SJCRH30 (cell line): ENCODE data around the gene UVRAG. TPM values are rescaled to one million over a fixed set of nuclear protein-coding genes. Genes with fewer than 3 reads are reported as not detected.
"Not testable (repeated sequence)": the region's sequence is repeated elsewhere in the genome, so short reads cannot be mapped to it uniquely, and the experiment has no call there.

Source experiments
- DNase-seq, 2 experiments: peaks; one replicate each; pipeline ENCODE4 v3.0.0-alpha.2; 2015 to 2020
- H3K27ac ChIP-seq: fragments of 250-450 bp; sonication (Bioruptor Pico); 2 replicates; pipeline ENCODE4 v1.5.1; 2020; ENCODE audit warnings: mild to moderate bottlenecking, moderate library complexity
- H3K27me3 ChIP-seq: fragments of 250-450 bp; sonication (Bioruptor Pico); 2 replicates; pipeline ENCODE4 v1.5.1; 2020; ENCODE audit warnings: mild to moderate bottlenecking, moderate library complexity
- H3K36me3 ChIP-seq: fragments of 250-450 bp; sonication (Bioruptor Pico); 2 replicates; pipeline ENCODE4 v1.5.1; 2020; ENCODE audit warnings: mild to moderate bottlenecking, moderate library complexity
- H3K4me1 ChIP-seq: fragments of 250-450 bp; sonication (Bioruptor Pico); 2 replicates; pipeline ENCODE4 v1.5.1; 2020; ENCODE audit warnings: mild to moderate bottlenecking, moderate library complexity
- H3K4me3 ChIP-seq: fragments of 250-450 bp; sonication (Bioruptor Pico); 2 replicates; pipeline ENCODE4 v1.5.1; 2020; ENCODE audit warnings: mild to moderate bottlenecking, moderate library complexity
- H3K9me3 ChIP-seq: fragments of 250-450 bp; sonication (Bioruptor Pico); replicated peaks from 2 replicates; pipeline ENCODE4 v1.5.1; 2020; ENCODE audit warnings: mild to moderate bottlenecking, moderate library complexity
- total RNA-seq: library from RNA; depleted of rRNA; stranded (reverse); fragments of >200 nt; shearing (Covaris generic); gene quantifications from 2 replicates; pipeline ENCODE4 v1.2.3, GENCODE V29; 2014

UVRAG gene
- total RNA-seq, 1 experiment from 2014 or later = 15.0 TPM

GRCh38 chr11:75827562-75827961, 12.6 kb downstream of the UVRAG start:
- H3K4me3 ChIP-seq = no peak overlapping the region
- no peaks in the 10 kb centered on the region for H3K36me3 ChIP-seq
- no peaks in the 10 kb centered on the region for H3K4me1 ChIP-seq
- DNase-seq = no peak
- no peaks in the 10 kb centered on the region for H3K27me3 ChIP-seq
- H3K9me3 ChIP-seq = no peaks in the 10 kb centered on the region
- no peak overlapping the region for H3K27ac ChIP-seq

DNA sequence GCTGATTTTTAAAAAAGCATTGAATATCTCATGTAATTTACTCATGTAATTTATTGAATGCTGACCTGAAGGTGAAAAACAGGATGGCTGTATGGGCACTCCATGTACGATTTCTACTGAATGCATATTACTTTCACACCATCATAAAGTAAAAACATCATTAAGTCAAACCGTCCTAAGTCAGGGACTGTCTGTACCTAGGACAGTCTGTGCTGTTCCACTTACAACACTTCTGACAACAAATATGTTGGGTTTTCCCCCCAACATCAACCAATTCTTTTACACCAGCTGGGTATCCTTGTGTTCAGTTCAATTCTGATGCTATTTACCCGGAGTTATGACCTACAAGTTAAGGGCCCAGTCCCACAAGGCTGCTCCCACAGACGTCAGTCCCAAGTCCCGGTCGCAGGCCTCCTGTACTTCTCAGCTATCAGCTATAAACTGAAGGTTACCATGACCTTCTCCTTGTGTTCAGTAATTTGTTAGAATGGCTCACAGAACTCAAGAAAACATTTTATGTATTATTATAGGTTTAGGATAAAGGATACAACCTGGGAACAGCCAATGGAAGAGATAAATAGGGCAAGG, 17.0 kb downstream of the UVRAG start:
- H3K27me3 ChIP-seq = no peaks in the 10 kb centered on the region
- H3K9me3 ChIP-seq = no peaks in the 10 kb centered on the region
- H3K4me3 ChIP-seq = no peak overlapping the region
- no peak overlapping the region for H3K27ac ChIP-seq
- H3K36me3 ChIP-seq = no peaks in the 10 kb centered on the region
- H3K4me1 ChIP-seq = no peaks in the 10 kb centered on the region
- DNase-seq = no peak

- no peak overlapping the region for H3K4me3 ChIP-seq
- H3K36me3 ChIP-seq = no peaks in the 10 kb centered on the region
- DNase-seq = no peak
- no peaks in the 10 kb centered on the region for H3K4me1 ChIP-seq
- H3K27me3 ChIP-seq = no peaks in the 10 kb centered on the region
- H3K9me3 ChIP-seq = no peaks in the 10 kb centered on the region
- no peak overlapping the region for H3K27ac ChIP-seq
These were observed 19.7 kb downstream of the UVRAG start for GRCh38 chr11:75834728-75835127.

GRCh38 chr11:75836417-75836816, 21.4 kb downstream of the UVRAG start:
- Histone ChIP-seq H3K4me1 (peaks cover 6% of the 10 kb centered on the region), H3K36me3 (no peaks in the 10 kb centered on the region), H3K27me3 (no peaks in the 10 kb centered on the region), H3K27ac (no peak overlapping the region), H3K4me3 (no peak overlapping the region), H3K9me3 (no peaks in the 10 kb centered on the region)
- DNase-seq = no peak

DNA sequence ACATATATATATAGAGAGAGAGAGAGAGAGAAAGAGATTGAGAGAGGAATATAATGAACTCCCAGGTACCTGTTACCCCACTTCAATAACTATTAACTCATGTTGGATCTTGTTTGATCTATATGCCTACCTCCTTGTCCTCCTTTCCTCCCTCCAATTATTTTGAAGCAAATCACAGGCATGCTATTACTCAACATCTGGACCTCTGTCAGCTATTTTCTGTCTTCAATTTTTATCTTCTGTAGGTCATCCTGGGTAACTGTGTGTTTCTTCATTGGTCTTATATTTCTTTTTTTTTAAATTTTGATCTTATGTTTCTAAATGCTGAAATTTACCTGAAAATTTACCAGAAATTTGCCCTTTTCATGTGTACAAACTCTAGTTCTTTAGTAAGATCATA, 24.8 kb downstream of the UVRAG start:
- DNase-seq = no peak
- Histone ChIP-seq H3K4me3 (no peak overlapping the region), H3K27me3 (no peaks in the 10 kb centered on the region), H3K27ac (no peak overlapping the region), H3K9me3 (no peaks in the 10 kb centered on the region), H3K4me1 (peaks cover 6% of the 10 kb centered on the region), H3K36me3 (no peaks in the 10 kb centered on the region)

DNA sequence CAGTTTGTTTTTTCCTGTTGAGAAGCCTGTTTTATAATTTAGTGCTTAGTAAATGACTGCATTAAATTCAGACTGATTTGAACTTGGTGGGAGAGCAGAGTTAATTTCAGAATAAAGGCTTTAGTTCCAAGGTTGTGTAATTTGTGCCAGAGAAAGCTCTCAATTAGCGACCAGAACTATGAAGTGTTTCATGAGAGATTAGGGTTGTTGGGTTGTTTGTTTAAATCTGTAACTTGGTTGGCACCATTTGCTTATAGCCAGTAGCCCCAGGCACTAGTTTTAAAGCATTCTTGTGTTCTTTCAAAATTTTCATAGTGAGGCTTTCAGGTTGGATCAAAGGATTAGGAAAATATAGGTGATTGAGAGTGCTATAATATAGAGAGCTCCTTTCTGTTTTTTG, 25.5 kb downstream of the UVRAG start:
- Histone ChIP-seq H3K4me3 (no peak overlapping the region), H3K9me3 (no peaks in the 10 kb centered on the region), H3K36me3 (no peaks in the 10 kb centered on the region), H3K4me1 (peaks cover 6% of the 10 kb centered on the region), H3K27ac (no peak overlapping the region), H3K27me3 (no peaks in the 10 kb centered on the region)
- no peak for DNase-seq

DNA sequence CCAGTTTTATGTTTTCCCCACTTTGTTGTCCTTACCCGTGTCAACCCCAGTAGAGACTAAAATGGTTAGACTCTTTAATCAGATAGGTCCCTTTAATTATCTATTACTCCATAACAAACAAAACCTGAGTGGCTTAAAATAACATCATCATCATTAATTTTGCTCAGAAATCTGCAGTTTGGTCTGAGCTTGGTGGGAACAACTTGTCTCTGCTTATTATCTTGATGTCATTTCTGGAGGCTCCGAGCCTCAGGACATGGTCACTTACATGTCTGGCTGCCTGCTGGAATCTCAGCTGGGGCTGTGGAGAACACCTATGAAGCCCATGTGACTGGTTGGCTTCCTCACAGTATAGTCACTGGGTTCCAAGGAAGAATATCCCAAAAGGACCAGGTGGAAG, 26.7 kb downstream of the UVRAG start:
- H3K36me3 ChIP-seq = no peaks in the 10 kb centered on the region
- H3K4me1 ChIP-seq = peaks cover 6% of the 10 kb centered on the region
- no peaks in the 10 kb centered on the region for H3K27me3 ChIP-seq
- H3K4me3 ChIP-seq = no peak overlapping the region
- DNase-seq = no peak
- no peak overlapping the region for H3K27ac ChIP-seq
- H3K9me3 ChIP-seq = no peaks in the 10 kb centered on the region

DNA sequence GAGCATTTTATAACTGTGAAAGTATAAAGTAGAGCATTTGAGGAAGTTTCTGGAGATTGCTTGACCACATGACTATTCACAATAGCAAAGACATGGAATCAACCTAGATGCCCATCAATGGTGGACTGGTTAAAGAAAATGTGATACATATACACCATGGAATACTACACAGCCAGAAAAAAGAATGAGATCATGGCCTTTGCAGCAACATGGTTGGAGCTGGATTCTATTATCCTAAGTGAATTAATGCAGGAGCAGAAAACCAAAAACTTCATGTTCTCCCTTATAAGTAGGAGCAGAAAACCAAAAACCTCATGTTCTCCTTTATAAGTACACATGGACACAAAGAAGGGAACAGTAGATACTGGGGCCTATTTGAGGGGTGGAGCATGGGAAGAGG, 30.3 kb downstream of the UVRAG start:
- no peaks in the 10 kb centered on the region for H3K9me3 ChIP-seq
- no peak for DNase-seq
- no peaks in the 10 kb centered on the region for H3K36me3 ChIP-seq
- H3K4me1 ChIP-seq = peaks cover 6% of the 10 kb centered on the region
- H3K27me3 ChIP-seq = no peaks in the 10 kb centered on the region
- no peak overlapping the region for H3K4me3 ChIP-seq
- no peak overlapping the region for H3K27ac ChIP-seq

- Histone ChIP-seq H3K27me3 (no peaks in the 10 kb centered on the region), H3K4me1 (peaks cover 3% of the 10 kb centered on the region; the same call in 1 of the 2 replicates), H3K36me3 (no peaks in the 10 kb centered on the region), H3K4me3 (no peak overlapping the region), H3K9me3 (no peaks in the 10 kb centered on the region), H3K27ac (no peak overlapping the region)
- DNase-seq = no peak
These were observed 34.9 kb downstream of the UVRAG start for GRCh38 chr11:75849894-75850293.

DNA sequence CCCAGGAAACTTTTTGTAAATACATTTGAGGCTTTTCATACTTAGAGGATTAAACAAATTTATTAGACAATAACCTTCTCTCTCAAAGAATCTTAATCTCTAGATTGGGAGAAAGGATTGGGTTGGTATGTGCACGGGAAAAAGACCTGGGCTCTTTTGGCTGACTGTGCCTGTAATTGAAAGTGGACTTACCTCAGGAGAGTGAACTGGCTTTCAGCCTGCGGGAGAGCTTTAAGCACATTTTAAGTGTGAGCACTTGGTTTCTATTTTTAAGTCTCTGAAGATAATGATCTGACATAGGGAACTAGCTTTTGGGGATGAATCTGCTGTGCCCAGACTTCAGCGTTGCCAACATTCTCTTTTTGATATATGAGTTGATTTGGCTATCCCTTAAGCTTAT, 35.8 kb downstream of the UVRAG start:
- Histone ChIP-seq H3K27ac (no peak overlapping the region), H3K36me3 (no peaks in the 10 kb centered on the region), H3K4me3 (no peak overlapping the region), H3K9me3 (no peaks in the 10 kb centered on the region), H3K4me1 (peaks cover 3% of the 10 kb centered on the region; the same call in 1 of the 2 replicates), H3K27me3 (no peaks in the 10 kb centered on the region)
- DNase-seq = no peak

DNA sequence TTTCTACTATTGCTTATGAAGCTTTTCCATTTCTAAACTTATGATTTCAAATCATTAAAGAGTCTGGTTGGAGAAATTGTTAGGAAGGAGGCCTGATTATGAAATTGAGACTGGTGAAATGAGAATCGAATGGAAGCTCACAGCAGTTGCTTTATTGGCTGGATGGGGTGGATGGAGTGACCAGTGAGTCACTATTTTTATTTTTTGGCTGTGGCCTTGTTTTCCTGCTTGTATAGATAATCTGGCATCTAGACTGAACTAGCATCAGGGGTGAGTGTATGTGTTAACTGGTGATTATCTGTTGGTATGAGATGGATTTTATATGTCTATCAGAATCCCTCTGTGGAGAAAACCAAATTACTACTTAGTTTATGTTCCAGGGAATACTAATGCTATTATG, 36.2 kb downstream of the UVRAG start:
- Histone ChIP-seq H3K4me3 (no peak overlapping the region), H3K36me3 (no peaks in the 10 kb centered on the region), H3K27ac (no peak overlapping the region), H3K4me1 (peaks cover 3% of the 10 kb centered on the region; the same call in 1 of the 2 replicates), H3K9me3 (no peaks in the 10 kb centered on the region), H3K27me3 (no peaks in the 10 kb centered on the region)
- DNase-seq = no peak

- no peak for DNase-seq
- H3K27ac ChIP-seq = no peak overlapping the region
- H3K4me1 ChIP-seq = peaks cover 3% of the 10 kb centered on the region; the same call in 1 of the 2 replicates
- no peaks in the 10 kb centered on the region for H3K36me3 ChIP-seq
- H3K4me3 ChIP-seq = no peak overlapping the region
- no peaks in the 10 kb centered on the region for H3K27me3 ChIP-seq
- no peaks in the 10 kb centered on the region for H3K9me3 ChIP-seq
These were observed 37.5 kb downstream of the UVRAG start for GRCh38 chr11:75852406-75853017.

DNA sequence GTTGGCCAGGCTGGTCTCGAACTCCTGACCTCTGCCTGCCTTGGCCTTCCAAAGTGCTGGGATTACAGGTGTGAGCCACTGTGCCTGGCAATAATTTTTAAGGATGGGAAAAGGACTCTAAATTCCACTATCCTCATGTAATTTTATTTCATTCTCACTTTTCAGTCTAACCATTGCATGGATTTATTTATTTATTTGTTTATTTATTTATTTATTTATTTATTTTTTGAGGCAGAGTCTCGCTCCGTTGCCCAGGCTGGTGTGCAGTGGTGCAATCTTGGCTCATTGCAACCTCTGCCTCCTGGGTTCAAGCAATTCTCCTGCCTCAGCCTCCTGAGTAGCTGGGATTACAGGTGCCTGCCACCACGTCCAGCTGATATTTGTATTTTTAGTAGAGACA, 38.6 kb downstream of the UVRAG start:
- H3K36me3 ChIP-seq, H3K9me3 ChIP-seq, H3K27me3 ChIP-seq, H3K27ac ChIP-seq, H3K4me1 ChIP-seq, DNase-seq, H3K4me3 ChIP-seq: not testable (repeated sequence)

DNA sequence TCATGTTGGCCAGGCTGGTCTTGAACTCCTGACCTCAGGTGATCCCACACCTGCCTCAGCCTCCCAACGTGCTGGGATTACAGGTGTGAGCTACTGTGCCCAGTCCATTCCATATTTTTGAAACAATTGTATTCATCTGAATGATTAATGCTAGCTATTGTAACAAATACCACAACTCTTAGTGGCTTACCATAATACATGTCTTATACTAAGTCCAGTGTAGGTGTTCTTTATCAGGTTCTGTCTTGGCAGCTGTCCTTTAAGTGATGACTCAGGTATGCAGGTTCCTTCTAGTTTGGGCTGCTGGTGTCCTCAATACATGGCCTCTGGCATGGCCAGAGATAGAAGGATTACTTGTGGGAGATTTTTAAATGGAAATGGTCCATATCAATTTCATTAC, 39.0 kb downstream of the UVRAG start:
- DNase-seq = no peak
- H3K4me1 ChIP-seq = peaks cover 3% of the 10 kb centered on the region; the same call in 1 of the 2 replicates
- H3K4me3 ChIP-seq = no peak overlapping the region
- H3K27ac ChIP-seq = no peak overlapping the region
- H3K27me3 ChIP-seq = no peaks in the 10 kb centered on the region
- H3K9me3 ChIP-seq = no peaks in the 10 kb centered on the region
- H3K36me3 ChIP-seq = no peaks in the 10 kb centered on the region

GRCh38 chr11:75855206-75855605, 40.2 kb downstream of the UVRAG start:
- Histone ChIP-seq H3K36me3 (no peaks in the 10 kb centered on the region), H3K9me3 (no peaks in the 10 kb centered on the region), H3K4me3 (no peak overlapping the region), H3K27me3 (no peaks in the 10 kb centered on the region), H3K27ac (no peak overlapping the region), H3K4me1 (peaks cover 3% of the 10 kb centered on the region; the same call in 1 of the 2 replicates)
- DNase-seq = no peak

DNA sequence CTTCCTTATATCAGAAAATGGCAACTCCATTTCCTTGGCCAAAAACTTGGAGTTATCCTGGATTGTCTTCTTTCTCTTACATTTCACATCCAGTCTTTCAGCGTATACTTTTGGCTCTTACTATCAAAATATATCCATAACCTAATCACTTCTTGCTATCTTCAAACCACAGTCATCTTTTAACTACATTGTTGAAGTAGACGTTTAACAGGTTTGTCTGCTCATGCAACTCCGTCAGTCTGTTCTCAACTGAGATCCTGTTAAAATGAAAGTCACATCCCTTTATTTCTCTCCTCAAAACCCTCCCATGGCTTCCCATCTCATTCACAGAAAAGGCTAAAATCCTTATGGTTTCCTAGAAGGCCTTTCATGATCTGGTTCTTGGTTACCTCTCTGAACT, 41.9 kb downstream of the UVRAG start:
- Histone ChIP-seq H3K4me1 (no peaks in the 10 kb centered on the region), H3K36me3 (no peaks in the 10 kb centered on the region), H3K27me3 (no peaks in the 10 kb centered on the region), H3K9me3 (no peaks in the 10 kb centered on the region), H3K4me3 (no peak overlapping the region), H3K27ac (no peak overlapping the region)
- no peak for DNase-seq
